Left lobe of liver (tissue), 2 donors: ENCODE measurements around the gene TBC1D23. TPM values are rescaled to one million over a fixed set of nuclear protein-coding genes. Genes with fewer than 3 reads are reported as not detected.
"Not testable (repeated sequence)": the region's sequence is repeated elsewhere in the genome, so short reads cannot be mapped to it uniquely, and the experiment has no call there.

Experiments
- ATAC-seq: fragments of 200-7000 bp; cut with Tn5 transposase; one replicate; pipeline ENCODE4 v1.9.1; 2020; ENCODE audit warnings: mild to moderate bottlenecking, moderate library complexity
- DNase-seq: peaks from one replicate; pipeline ENCODE4 v3.0.0-alpha.2; 2020; ENCODE audit warnings: low spot score
- total RNA-seq: library from RNA; stranded (reverse); gene quantifications from one replicate; pipeline ENCODE4 v1.2.1, GENCODE V29; 2021
- donor health status: DM: no; HTN: no; CAD: no; lungs with moderate emphysema.
- donor health status: DM: no; HTN: yes; CAD: no.

TBC1D23 gene
- total RNA-seq, 1 donor from 2014 or later: 18.5 TPM

GRCh38 chr3:100254168-100254777 is 6.5 kb upstream of the TBC1D23 start:
- DNase-seq: peak; percentile 51
- ATAC-seq: peak; percentile 94

- no peak for ATAC-seq
Observed at GRCh38 chr3:100256731-100257151, 4.1 kb upstream of the TBC1D23 start.

GRCh38 chr3:100257586-100257985 is 3.2 kb upstream of the TBC1D23 start:
- DNase-seq (no peak), ATAC-seq (no peak)

More at GRCh38 chr3:100256731-100257151, 4.1 kb upstream of the TBC1D23 start:
- no peak for DNase-seq

DNA sequence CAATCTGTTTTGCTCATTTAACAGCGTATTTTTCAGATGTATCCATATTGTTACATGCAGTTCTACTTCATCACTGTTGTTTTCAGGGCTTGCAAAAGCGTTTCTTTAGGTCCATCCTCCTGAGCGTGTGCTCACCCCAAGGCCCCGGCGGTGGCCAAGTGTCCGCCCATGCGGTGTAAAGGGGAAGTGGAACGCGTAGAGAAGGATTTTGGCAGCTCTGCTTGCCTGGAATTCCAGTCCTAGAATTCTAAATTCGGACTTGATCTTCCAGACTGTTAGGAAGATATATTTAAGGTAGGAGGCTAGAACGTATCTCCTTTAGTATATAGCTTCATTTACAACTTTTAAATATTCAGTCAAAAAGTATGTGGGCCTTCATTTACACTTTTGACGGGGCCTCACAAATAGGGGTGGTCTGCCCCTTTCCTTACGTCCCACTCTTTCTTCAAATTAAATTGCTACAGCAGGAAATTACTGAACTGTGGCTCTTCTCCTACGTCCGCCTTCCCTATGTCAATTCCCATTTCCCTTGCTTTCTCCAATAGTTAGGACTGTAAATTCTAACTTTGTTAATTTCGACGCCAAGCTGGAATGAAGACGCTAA is 609 bp upstream of the TBC1D23 start:
- DNase-seq (no peak), ATAC-seq (peak; percentile 27)

DNA sequence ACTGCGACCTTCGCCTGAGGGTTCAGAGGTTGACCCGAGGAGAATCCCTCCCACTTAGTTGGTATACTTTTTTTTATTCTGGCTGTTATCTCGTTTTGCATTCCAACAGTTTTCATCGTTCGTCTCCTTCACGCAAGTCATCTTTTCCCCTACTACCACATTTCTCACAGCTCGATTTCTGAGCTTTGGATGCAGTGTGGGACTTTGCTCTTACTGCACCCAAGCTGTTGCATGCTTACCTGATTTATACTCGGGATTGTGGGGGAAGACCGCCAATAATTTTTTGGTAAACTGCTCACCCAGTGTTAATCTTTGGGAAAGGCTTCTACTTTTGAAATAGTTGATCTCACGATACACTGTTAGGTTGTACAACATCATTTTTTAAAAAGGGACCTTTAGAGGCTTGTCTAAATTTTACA is 702 bp downstream of the TBC1D23 start:
- DNase-seq: no peak
- peak; percentile 4 for ATAC-seq

GRCh38 chr3:100262925-100263324 is 2.1 kb downstream of the TBC1D23 start:
- ATAC-seq, DNase-seq: not testable (repeated sequence)

- no peak for DNase-seq
- no peak for ATAC-seq
Observed at GRCh38 chr3:100263583-100263982, 2.8 kb downstream of the TBC1D23 start.

- no peak for DNase-seq
- no peak for ATAC-seq
Observed at GRCh38 chr3:100264242-100264641, 3.5 kb downstream of the TBC1D23 start.

GRCh38 chr3:100265016-100265415 is 4.2 kb downstream of the TBC1D23 start:
- ATAC-seq (no peak), DNase-seq (no peak)

GRCh38 chr3:100266531-100266930 is 5.7 kb downstream of the TBC1D23 start:
- DNase-seq: no peak
- no peak for ATAC-seq

DNA sequence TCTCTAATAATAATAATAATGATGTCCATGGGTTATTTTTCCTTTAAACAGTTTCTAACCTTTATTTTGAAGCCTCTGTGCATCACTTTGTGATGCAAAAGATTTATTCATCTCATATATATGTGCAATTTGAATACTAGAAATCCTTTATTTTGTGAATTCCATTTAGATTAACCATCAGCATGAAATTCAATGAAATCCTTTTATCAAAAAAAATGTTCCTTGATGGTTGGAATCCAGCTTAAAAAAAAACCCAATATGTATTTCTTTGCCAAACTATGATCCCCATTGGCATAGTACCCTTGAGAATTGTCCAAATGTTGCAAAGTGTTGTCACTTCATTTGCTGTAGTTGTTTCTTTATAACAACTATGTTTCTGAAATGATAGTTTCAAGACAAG is 7.4 kb downstream of the TBC1D23 start:
- DNase-seq (no peak), ATAC-seq (no peak)

GRCh38 chr3:100269001-100269400 is 8.2 kb downstream of the TBC1D23 start:
- DNase-seq (no peak), ATAC-seq (no peak)

GRCh38 chr3:100269410-100270214 is 8.8 kb downstream of the TBC1D23 start:
- ATAC-seq (no peak), DNase-seq (no peak)

- DNase-seq: no peak
- no peak for ATAC-seq
Observed at GRCh38 chr3:100270215-100270583, 9.4 kb downstream of the TBC1D23 start.

- no peak for ATAC-seq
Observed at GRCh38 chr3:100271522-100271921, 10.7 kb downstream of the TBC1D23 start.

DNA sequence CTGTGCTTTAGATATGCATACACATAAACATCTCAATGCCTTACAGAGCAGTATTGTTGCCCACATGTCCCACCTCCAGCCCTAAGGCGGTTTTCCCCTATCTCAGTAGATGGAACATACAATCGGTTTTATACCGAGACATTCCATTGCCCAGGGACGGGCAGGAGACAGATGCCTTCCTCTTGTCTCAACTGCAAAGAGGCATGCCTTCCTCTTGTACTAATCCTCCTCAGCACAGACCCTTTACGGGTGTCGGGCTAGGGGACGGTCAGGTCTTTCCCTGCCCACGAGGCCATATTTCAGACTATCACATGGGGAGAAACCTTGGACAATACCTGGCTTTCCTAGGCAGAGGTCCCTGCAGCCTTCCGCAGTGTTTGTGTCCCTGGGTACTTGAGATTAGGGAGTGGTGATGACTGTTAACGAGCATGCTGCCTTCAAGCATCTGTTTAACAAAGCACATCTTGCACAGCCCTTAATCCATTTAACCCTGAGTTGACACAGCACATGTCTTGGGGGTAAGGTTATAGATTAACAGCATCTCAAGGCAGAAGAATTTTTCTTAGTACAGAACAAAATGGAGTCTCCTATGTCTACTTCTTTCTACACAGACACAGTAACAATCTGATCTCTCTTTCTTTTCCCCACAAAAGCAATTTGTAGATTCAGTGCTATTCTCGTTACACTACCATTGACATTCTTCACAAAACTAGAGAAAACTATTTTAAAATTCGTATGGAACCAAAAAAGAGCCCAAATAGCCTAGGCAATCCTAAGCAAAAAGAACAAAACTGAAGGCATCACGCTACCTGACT is 12.2 kb downstream of the TBC1D23 start:
- not testable (repeated sequence) for DNase-seq, ATAC-seq

More at GRCh38 chr3:100271522-100271921, 10.7 kb downstream of the TBC1D23 start:
- DNase-seq: no peak

- ATAC-seq (no peak), DNase-seq (no peak)
Observed at GRCh38 chr3:100274361-100274760, 13.6 kb downstream of the TBC1D23 start.

DNA sequence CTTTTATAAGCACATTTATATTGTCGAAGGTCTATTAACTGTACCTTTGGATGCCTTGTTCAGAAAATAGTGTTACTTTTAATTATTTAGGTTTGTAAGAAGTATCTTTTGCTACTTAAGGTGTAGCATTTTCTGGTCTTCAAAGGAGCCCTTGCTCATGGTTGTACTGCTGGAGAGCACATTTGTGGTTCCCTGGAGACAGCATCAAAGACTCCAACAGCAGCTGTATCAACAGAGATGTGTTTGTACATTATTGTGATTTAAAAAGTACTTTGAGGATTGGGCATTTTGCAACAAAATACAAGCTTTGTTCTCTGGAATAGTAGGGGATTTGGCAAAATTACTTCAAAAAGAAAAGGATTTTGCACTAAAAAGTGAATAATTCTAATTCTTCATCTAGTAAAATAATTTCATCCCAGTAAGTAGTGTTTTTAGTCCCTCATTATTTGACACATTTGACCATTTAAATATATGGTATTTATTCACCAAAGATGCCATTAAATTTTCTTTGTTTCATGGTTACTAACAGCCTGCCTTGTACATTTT is 16.5 kb downstream of the TBC1D23 start:
- DNase-seq (no peak), ATAC-seq (no peak)

DNA sequence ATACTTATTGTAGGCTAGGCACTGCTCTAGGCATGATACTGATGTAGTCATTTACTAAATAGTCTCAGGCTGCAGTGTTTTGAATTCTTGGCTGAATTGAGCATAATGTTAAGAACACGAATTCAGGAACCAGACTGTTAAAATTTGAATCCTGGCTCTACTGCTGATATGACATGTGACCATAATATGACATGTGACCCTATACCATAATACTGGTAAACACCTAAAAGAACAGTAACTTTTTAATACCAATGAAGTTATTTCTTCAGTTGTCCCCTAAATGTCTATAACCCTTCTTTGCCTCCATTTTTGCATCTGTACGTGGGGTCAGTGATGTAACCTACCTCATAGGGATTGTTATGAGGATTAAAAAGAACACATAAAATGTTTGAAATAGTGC is 18.1 kb downstream of the TBC1D23 start:
- ATAC-seq: no peak

DNA sequence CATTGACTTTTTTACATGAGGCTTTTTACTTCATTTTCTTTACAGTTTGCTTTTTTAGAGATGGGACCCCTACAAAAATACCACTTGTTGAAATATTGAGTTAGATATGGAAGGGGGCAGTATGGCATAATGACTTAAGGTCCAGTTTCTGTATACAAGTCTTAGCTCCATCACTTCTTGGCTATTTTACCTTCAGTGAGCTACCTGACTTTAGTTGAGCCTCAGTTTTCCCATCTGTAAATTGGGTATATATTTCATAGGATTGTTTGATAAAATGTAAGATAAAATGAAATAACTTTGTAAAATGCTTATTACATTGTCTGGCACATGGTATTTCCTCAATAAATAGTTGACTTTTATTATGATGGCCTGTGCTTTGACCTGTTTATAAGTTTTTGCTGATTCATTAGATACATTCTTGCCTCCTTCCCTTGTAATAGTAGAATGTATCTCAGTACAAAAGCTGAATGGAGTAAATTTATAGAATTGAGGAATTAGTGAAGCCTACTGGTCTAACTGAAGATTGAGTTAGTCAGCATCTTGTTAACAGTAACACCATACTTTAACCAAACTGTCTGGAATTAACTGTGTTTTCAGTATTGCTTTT is 27.6 kb downstream of the TBC1D23 start:
- ATAC-seq: no peak
- no peak for DNase-seq

More for the DNA sequence above, 18.1 kb downstream of the TBC1D23 start:
- no peak for DNase-seq
